ENCODE data around the gene DCBLD1. TPM values are rescaled to one million over a fixed set of nuclear protein-coding genes. Genes with fewer than 3 reads are reported as not detected.

The DCBLD1 gene
- total and polyA plus RNA-seq, 2 of the 4 experiments (the other 2 are of a cell fraction): 21.1 to 27.8 TPM

DNA sequence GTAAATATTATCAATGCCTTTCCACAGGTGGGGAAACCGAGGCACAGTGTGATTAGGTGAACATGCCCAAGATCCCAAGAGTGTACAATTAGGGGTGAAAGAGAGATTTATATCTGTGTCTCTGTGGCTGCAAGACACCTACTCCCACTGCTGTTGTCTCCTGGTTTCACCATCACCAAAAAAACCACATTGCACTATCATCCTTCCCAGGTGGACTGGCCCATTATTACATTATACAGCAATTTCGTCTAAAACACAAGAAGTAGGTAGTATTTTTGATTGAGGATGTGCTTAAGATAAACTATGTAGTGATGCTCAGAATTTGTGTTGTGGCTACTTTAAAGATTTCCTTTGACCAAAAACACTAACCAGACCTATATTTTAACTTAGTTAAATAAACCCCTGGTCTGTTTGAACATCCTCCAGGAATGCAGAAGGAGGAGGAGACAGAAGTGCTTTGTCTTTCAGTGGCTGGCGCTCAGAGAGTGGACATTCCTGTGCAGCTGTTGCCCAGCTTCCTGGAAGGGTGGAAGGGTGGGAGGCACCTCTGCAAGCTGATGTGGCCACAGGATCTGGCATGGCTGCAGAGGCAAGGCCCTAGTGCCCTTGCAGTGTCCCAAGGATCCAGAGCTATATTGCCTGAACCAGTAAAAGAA lies 23.8 kb downstream of the DCBLD1 start:
- peak; percentile 86 for ATAC-seq (ENCODE audit: low read depth)
- H3K4me3 ChIP-seq (ENCODE audit: insufficient read depth, low read depth, low read length): no peak overlapping the region
- in situ Hi-C loops (cut with MboI; ENCODE audit: low sequenced_read_pairs): no loop called here

More for the DNA sequence above, 23.8 kb downstream of the DCBLD1 start:
- Histone ChIP-seq H3K9me1 (ENCODE audit: insufficient read depth, low read length) (peaks cover 12% of the 10 kb centered on the region), H2AK9ac (replicated peaks; ENCODE audit: low read depth, low read length, poor library complexity) (no peak overlapping the region), H2BK120ac (ENCODE audit: low read depth, low read length) (peak overlapping the region; percentile 80), H2BK15ac (ENCODE audit: low read depth, low read length) (peak overlapping the region; percentile 28; the same call in 1 of the 3 replicates), H3K4ac (ENCODE audit: low read depth, low read length) (peak overlapping the region; percentile 61), H2BK5ac (ENCODE audit: low read depth, low read length, poor library complexity, severe bottlenecking) (peak overlapping the region; percentile 84), H3K56ac (ENCODE audit: extremely low read depth, insufficient read depth, low read length) (peak overlapping the region; percentile 13; the same call in 1 of the 2 replicates), H3K9ac (ENCODE audit: low read depth, low read length) (no peak overlapping the region), H4K8ac (ENCODE audit: low read depth in 2 of 2, low read length in 2 of 2) (peak overlapping the region in 1 of 2 experiments; percentile 49; a peak in 2 of 4 replicates), H3K79me1 (ENCODE audit: low read depth in 1 of 2, low read length in 2 of 2) (peaks cover 27 to 61% of the 10 kb centered on the region in 2 experiments), H4K91ac (ENCODE audit: insufficient read depth, low read depth, low read length) (peak overlapping the region; percentile 65), H2BK20ac (ENCODE audit: low read depth, low read length) (peak overlapping the region; percentile 52), H4K5ac (ENCODE audit: low read depth, low read length) (peak overlapping the region; percentile 50), H3K18ac (ENCODE audit: low read depth, low read length) (peak overlapping the region; percentile 63), H3K36me3 (ENCODE audit: control insufficient read depth, insufficient read depth, low read length) (peaks cover 9% of the 10 kb centered on the region), H3K14ac (replicated peaks; ENCODE audit: low read depth, low read length) (no peak overlapping the region), H3K27me3 (ENCODE audit: control insufficient read depth, insufficient read depth, low read length) (no peaks in the 10 kb centered on the region), H3K4me1 (ENCODE audit: control insufficient read depth, insufficient read depth, low read length) (peaks cover 26% of the 10 kb centered on the region), H2AFZ (replicated peaks; ENCODE audit: low read length, poor library complexity) (no peak overlapping the region), H3K23ac (ENCODE audit: low read depth, low read length) (peak overlapping the region; percentile 55; the same call in 1 of the 2 replicates), H4K20me1 (ENCODE audit: insufficient read depth, low read length) (peaks cover 3% of the 10 kb centered on the region; the same call in 1 of the 2 replicates), H2AK5ac (ENCODE audit: low read depth, low read length) (0 out of 2 replicates have a peak overlapping the region, but pooled peaks have one; percentile 71), H3K4me2 (ENCODE audit: low read depth, low read length) (peak overlapping the region; percentile 49), H3K27ac (ENCODE audit: insufficient read depth, low read length) (peak overlapping the region; percentile 86; the same call in 1 of the 2 replicates), H3K9me3 (ENCODE audit: control insufficient read depth, insufficient read depth, low read length) (no peaks in the 10 kb centered on the region)
- TF ChIP-seq POLR2A (IDR thresholded peaks at IDR 0.05; ENCODE audit: low read depth, low read length): no peak
- TF ChIP-seq RCOR1 (IDR thresholded peaks at IDR 0.05; ENCODE audit: insufficient replicate concordance, low read length): peak; percentile 35
- no TSS peak for BruUV-seq (replicated peaks)
- dilution Hi-C loops (cut with HindIII; ENCODE audit: low sequenced_read_pairs, unreplicated experiment): no loop called here
- POLR2A ChIA-PET (ENCODE audit: unreplicated experiment): no interaction called here
- peak; percentile 83 for DNase-seq
- CTCF ChIA-PET: no interaction called here
- intact Hi-C loops (cut with micrococcal nuclease): loop anchor here (2.0 kb wide), 1 partner anchor 14 kb away; no protein-coding TSS in a partner anchor
- WGBS, 2 experiments (ENCODE audit: extremely low coverage in 2 of 2, insufficient read length in 1 of 2): no CpG with 5 or more reads among the region's 3 CpGs
